ENCODE results near the gene CD276.

Gene CD276

DNA sequence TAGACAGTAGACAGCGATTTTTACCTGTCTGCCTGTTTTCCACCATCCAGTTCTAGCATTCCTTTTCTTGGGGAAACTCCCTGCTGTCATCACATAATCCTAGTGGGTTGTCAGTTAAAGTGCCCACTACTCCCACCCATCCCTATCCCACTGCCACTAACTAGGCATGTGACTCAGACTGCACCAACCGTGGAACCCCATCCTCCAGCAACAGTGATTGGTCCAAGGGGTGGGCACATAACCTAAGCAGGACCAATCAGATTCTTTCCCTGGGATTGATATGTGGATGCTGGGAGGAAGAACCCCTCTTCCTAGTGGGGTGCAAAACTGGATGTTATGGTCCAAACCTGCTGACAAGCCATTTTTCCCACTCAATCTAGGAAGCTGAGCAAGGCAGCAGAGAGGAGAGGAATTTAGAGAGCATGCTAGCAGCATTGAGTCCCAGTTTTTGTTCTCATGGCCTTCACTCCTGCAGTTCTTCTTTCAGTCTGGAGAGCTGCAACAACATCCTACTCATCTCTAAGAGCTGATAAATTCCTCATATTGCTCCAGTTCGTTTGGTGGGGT is 72.8 kb downstream of the CD276 start:
- Mint-ChIP-seq H3K9me3 (no peaks in the 10 kb centered on the region), H3K4me1 (peaks cover 14% of the 10 kb centered on the region), H3K4me3 (no peak overlapping the region), H3K36me3 (ENCODE audit: low read depth) (no peaks in the 10 kb centered on the region), H3K27me3 (ENCODE audit: low read depth, poor library complexity) (peaks cover 33% of the 10 kb centered on the region), H3K27ac (no peak overlapping the region)
- no peak for DNase-seq
- TF ChIP-seq, protein P1, sequence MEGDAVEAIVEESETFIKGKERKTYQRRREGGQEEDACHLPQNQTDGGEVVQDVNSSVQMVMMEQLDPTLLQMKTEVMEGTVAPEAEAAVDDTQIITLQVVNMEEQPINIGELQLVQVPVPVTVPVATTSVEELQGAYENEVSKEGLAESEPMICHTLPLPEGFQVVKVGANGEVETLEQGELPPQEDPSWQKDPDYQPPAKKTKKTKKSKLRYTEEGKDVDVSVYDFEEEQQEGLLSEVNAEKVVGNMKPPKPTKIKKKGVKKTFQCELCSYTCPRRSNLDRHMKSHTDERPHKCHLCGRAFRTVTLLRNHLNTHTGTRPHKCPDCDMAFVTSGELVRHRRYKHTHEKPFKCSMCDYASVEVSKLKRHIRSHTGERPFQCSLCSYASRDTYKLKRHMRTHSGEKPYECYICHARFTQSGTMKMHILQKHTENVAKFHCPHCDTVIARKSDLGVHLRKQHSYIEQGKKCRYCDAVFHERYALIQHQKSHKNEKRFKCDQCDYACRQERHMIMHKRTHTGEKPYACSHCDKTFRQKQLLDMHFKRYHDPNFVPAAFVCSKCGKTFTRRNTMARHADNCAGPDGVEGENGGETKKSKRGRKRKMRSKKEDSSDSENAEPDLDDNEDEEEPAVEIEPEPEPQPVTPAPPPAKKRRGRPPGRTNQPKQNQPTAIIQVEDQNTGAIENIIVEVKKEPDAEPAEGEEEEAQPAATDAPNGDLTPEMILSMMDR (IDR thresholded peaks at IDR 0.05): no peak

DNA sequence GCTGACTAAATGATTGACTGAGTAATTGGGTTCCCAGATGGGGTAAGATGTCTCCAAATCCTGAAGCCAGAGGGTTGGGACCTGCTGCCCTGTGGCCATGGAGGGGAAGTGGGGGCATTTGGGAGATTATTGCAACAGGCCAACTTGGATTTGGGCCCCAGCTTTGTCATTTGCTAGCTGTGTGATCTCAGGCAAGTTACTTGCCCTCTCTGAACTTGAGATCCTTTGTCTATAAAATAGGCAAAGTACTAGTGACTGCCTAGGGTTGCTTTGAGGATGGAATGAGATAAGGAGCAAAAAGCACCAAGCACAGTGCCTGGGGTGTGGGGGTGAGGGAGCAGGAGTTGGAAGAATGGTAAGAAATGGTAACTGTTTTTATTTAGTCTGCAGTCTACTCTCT is 73.4 kb downstream of the CD276 start:
- Mint-ChIP-seq H3K9me3 (no peaks in the 10 kb centered on the region), H3K36me3 (ENCODE audit: low read depth) (no peaks in the 10 kb centered on the region), H3K27ac (no peak overlapping the region), H3K4me3 (no peak overlapping the region), H3K4me1 (peaks cover 14% of the 10 kb centered on the region), H3K27me3 (ENCODE audit: low read depth, poor library complexity) (peaks cover 33% of the 10 kb centered on the region)
- DNase-seq: no peak
- TF ChIP-seq, protein P1 (IDR thresholded peaks at IDR 0.05): no peak

DNA sequence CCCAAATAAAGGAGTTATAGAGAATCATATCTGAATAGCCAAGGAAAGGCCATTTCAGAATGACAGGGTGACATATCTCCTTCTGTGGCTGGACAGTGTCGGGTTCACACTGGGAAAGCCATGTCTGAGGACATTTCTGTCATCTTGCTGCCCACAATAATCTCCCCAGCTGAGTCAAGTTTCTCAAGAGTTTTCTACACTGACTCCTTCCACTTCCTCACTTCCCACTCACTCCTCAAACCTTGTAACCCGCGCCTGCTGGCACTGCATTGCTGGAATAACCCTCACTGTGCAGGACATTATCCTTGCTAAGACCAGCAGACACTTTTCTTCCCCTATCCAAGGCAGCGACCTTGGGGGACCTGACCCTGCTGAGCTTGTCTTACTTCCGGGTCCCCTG is 74.3 kb downstream of the CD276 start:
- peaks cover 32% of the 10 kb centered on the region for H3K27me3 Mint-ChIP-seq (ENCODE audit: low read depth, poor library complexity)
- peaks cover 13% of the 10 kb centered on the region for H3K4me1 Mint-ChIP-seq
- H3K36me3 Mint-ChIP-seq (ENCODE audit: low read depth): no peaks in the 10 kb centered on the region
- no peak overlapping the region for H3K27ac Mint-ChIP-seq
- DNase-seq: no peak
- TF ChIP-seq, protein P1 (IDR thresholded peaks at IDR 0.05): no peak
- H3K9me3 Mint-ChIP-seq: no peaks in the 10 kb centered on the region
- H3K4me3 Mint-ChIP-seq: no peak overlapping the region

DNA sequence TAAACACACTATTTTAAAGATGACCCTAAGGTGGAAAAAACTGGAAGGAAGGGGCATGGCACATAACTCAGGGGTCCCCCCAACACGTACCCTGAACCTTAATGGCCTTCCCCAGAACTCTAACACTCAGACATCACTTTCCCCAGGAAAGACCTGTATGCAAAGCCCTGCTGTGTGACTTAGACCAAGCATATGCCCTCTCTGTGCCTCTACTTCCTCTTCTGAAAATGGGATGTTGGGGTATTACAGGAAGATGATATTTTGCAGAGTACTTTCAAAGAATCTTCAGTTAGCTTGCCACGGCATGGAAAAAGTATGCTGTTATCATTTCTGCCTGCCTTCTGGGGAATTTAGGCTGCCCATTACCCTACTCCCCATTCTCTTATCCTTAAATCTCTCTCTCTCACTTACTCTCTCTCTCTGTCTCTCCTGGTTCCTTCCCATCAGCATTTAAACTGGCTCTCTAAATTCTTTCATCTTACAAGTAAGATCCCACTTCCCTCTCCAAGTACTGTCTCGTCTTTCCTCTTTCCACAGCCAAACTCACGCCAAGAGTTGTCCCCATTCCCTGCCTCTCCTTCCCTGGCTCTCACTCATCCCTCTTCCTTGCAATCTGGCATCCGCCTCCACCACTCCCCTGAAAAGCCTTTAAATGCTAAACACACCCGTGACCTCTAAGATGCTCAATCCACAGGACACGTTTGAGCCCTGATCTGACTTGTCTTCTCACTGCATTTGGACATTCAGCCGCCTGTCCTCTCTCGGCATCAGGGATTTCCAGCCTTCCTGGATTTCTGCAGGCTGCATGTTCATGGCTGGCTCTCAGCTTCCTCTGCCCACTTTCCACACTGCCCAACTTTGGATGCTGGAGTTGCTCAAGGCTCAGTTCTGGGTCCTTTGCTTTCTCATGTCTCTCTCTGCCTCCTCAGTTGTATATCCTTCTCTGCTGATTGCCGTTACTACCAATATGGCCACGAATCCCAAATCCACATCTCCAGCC is 76.4 kb downstream of the CD276 start:
- TF ChIP-seq, protein P1 (IDR thresholded peaks at IDR 0.05): no peak
- no peaks in the 10 kb centered on the region for H3K4me1 Mint-ChIP-seq
- peaks cover 15% of the 10 kb centered on the region for H3K27me3 Mint-ChIP-seq (ENCODE audit: low read depth, poor library complexity)
- no peak overlapping the region for H3K4me3 Mint-ChIP-seq
- no peaks in the 10 kb centered on the region for H3K9me3 Mint-ChIP-seq
- H3K27ac Mint-ChIP-seq: no peak overlapping the region
- H3K36me3 Mint-ChIP-seq (ENCODE audit: low read depth): no peaks in the 10 kb centered on the region
- no peak for DNase-seq

DNA sequence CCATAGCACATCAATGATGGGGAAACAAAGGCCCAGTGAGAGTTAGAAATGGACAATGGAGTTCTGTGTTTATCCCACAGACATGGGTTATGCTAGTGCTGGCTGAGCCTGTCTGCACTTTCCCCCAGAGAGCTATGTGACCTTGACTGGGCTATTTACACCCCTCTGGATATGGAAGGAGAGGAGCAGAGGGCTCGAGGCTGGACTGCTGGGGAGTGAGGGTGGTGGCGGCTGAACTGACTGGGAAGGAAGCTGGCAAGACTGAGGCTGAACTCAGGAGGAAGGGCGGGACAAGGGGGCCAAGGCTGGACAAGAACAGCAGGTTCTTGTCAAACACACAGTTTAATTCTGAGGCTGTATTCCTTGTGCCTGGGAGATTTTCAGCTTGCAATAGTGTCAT is 79.7 kb downstream of the CD276 start:
- Mint-ChIP-seq H3K4me3 (no peak overlapping the region), H3K27me3 (ENCODE audit: low read depth, poor library complexity) (no peaks in the 10 kb centered on the region), H3K27ac (no peak overlapping the region), H3K4me1 (peaks cover 25% of the 10 kb centered on the region), H3K36me3 (ENCODE audit: low read depth) (no peaks in the 10 kb centered on the region), H3K9me3 (no peaks in the 10 kb centered on the region)
- TF ChIP-seq, protein P1 (IDR thresholded peaks at IDR 0.05): no peak
- DNase-seq: no peak
